HG03064 (cell line): ENCODE results near the gene MTFR2.

Experiments
- ATAC-seq: cut with Tn5 transposase; IDR thresholded peaks from one replicate; pipeline ENCODE4 v1.9.1; 2021; ENCODE audit warnings: low read depth; ENCODE audit not compliant: unreplicated experiment

The MTFR2 gene

GRCh38 chr6:136191606-136192312, 58.4 kb downstream of the MTFR2 start:
- no peak for ATAC-seq

- ATAC-seq, result no peak
Observed at GRCh38 chr6:136189104-136189503, 61.0 kb downstream of the MTFR2 start.

DNA sequence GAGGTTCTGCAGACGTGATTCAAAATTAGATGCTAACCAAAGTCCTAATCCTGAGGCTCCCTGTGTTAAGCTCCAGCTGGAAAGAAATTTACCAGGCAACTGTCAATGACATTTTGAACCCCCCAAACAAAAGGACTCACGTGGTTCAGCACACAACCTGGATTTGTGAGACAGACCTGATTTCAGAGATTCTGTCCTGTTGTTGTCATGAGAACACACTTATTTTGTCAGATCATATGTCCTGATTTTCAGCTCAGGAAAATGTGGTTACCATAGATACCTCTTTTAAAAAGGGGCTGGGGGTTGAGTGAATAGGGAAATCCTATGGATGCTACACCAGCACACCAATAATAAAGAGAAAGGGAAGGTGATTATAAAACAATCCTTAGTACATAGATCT, 61.6 kb downstream of the MTFR2 start:
- no peak for ATAC-seq

DNA sequence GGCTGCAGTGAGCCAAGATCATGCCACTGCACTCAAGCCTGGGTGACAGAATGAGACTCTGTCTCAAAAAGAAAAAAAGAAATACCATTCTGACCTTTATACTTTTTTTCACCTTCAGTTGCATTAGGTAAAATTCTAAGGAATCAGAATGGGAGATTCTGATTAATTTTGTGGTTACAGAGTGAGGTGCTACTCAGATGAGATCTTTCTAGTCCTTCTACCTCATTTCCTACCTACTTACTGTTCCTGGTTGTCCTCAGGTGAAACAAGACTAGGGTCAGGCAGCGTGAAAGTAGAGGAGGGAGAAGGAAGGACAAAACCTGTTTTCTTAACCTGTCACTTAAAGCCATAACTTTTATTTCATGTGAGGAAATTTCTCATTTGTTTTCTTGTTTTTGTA, 63.7 kb downstream of the MTFR2 start:
- no peak for ATAC-seq

- ATAC-seq, result no peak
Observed at GRCh38 chr6:136184738-136185137, 65.4 kb downstream of the MTFR2 start.

DNA sequence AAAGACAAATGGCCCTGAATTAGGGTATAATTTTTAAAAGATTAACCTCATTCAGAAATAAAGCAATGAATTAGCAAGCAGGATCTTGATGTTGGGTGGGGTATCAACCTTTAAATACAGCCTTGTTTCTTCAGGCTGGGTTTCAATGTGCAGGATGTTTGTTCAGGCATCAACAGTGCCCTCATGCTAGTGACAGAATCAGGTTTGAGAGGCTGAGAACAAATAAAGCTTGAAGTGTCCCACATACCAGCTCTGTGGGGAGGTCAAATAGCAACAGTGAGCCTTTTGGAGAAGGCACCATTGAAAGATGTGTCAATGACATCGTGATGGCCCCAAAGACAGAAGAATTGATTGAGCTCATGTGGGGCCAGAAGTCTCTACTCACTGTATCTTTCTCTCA, 68.2 kb downstream of the MTFR2 start:
- no peak for ATAC-seq

DNA sequence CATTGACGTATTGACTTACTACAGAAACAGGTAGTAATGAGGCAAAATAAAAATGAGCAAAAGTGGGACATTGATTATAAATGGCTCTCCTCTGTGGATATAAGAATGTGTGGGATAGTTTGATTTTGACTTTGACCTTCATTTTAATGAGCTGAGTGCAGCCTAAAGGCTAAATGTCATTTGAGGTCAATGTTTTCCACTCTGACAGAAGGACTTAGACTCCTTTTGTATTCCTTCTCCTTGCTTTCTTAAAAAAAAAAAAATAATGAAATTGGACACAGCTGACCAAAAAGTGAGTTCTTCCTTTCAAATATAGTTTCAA, 68.6 kb downstream of the MTFR2 start:
- no peak for ATAC-seq
